Right lung (tissue), 5 donors: Measurements from ENCODE around the gene EPHX1. TPM values are rescaled to one million over a fixed set of nuclear protein-coding genes. Genes with fewer than 3 reads are reported as not detected.
"Not testable (repeated sequence)": the region's sequence is repeated elsewhere in the genome, so short reads cannot be mapped to it uniquely, and the experiment has no call there.

Source experiments
- DNase-seq, 2 donors: peaks; one replicate each; pipeline ENCODE4 v3.0.0-alpha.2; 2013
- polyA plus RNA-seq, 5 donors: library from polyadenylated mRNA; unstranded; fragments of 120-200 nt; gene quantifications; one replicate each; pipeline versions ENCODE4 v1.2.1 to v1.2.3, GENCODE V29; 2013; ENCODE audit warnings: inconsistent platforms in 1 of 5, low replicate concordance in 1 of 5; ENCODE audit not compliant: insufficient read length in 5 of 5, insufficient read depth in 1 of 5

The EPHX1 gene
- polyA plus RNA-seq, 5 donors, result 78.9 to 139 (median 115) TPM

- DNase-seq, result no peak
Observed at GRCh38 chr1:225814381-225814780, 4.5 kb downstream of the EPHX1 start.

- DNase-seq, result not testable (repeated sequence)
Observed at GRCh38 chr1:225815090-225815489, 5.2 kb downstream of the EPHX1 start.

GRCh38 chr1:225815526-225816178 lies 5.7 kb downstream of the EPHX1 start:
- DNase-seq, result no peak

- peak; percentile 81 to 82 for DNase-seq
Observed at GRCh38 chr1:225816643-225817538, 7.0 kb downstream of the EPHX1 start.

- no peak for DNase-seq
Observed at GRCh38 chr1:225817611-225818061, 7.7 kb downstream of the EPHX1 start.

GRCh38 chr1:225818229-225818628 lies 8.3 kb downstream of the EPHX1 start:
- no peak for DNase-seq

GRCh38 chr1:225819346-225820192 lies 9.6 kb downstream of the EPHX1 start:
- DNase-seq, result no peak

- DNase-seq, result peak in 1 of 2 donors; percentile 57
Observed at GRCh38 chr1:225820522-225821120, 10.7 kb downstream of the EPHX1 start.

GRCh38 chr1:225822655-225823403 lies 12.9 kb downstream of the EPHX1 start:
- DNase-seq, result no peak

GRCh38 chr1:225823811-225824261 lies 13.9 kb downstream of the EPHX1 start:
- DNase-seq, result no peak

GRCh38 chr1:225824533-225824941 lies 14.6 kb downstream of the EPHX1 start:
- DNase-seq, result no peak

- no peak for DNase-seq
Observed at GRCh38 chr1:225825078-225825477, 15.2 kb downstream of the EPHX1 start.

GRCh38 chr1:225825607-225826007 lies 15.7 kb downstream of the EPHX1 start:
- no peak for DNase-seq

GRCh38 chr1:225827076-225827475 lies 17.2 kb downstream of the EPHX1 start:
- no peak for DNase-seq

- DNase-seq, result no peak
Observed at GRCh38 chr1:225828706-225829345, 18.9 kb downstream of the EPHX1 start.

GRCh38 chr1:225830841-225831240 lies 20.9 kb downstream of the EPHX1 start:
- no peak for DNase-seq

- peak; percentile 85 to 89 for DNase-seq
Observed at GRCh38 chr1:225834417-225835329, 24.7 kb downstream of the EPHX1 start.

- DNase-seq, result no peak
Observed at GRCh38 chr1:225835856-225836255, 25.9 kb downstream of the EPHX1 start.

GRCh38 chr1:225836296-225836695 lies 26.4 kb downstream of the EPHX1 start:
- not testable (repeated sequence) for DNase-seq
